Suprapubic skin (tissue), 3 donors: ENCODE data around the gene CALY.

Experiments used
- EP300 ChIP-seq: sonication (generic); formaldehyde crosslinking; IDR thresholded peaks from one replicate; pipeline ENCODE4 v1.6.1; 2017; ENCODE audit warnings: antibody characterized with exemption
- POLR2A ChIP-seq, 2 donors: fragments of 450-650 bp; IDR thresholded peaks; one replicate each; pipeline ENCODE4 v1.6.1; 2017; ENCODE audit warnings: antibody characterized with exemption in 2 of 2, mild to moderate bottlenecking in 2 of 2, moderate library complexity in 2 of 2
- TF ChIP-seq, protein P1 (sequence below), 2 donors: fragments of 200-600 bp in 1 of 2; fragments of 450-650 bp in 1 of 2; sonication (generic) in 1 of 2; IDR thresholded peaks; one replicate each; pipeline ENCODE4 v1.5.1; 2016 to 2019; ENCODE audit warnings: antibody characterized with exemption in 2 of 2, mild to moderate bottlenecking in 1 of 2, moderate library complexity in 1 of 2

DNA sequence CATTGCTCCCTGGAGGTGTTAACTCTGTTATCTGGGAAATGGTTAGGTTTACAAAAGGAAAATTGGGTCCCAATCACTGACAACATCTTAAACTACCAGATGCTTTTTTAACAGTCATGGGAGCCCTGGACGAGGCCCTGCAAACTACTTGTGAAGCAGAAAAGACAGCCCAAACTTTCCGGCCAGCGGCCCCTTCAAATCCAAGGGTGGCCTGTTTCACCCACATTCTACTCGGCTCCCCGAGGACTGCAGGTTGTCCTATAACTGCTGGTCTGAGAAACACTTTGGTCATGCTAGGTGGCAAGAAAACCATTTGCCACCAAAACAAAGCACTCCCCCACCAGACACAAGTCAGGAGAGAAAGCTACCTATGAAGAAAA, 30.6 kb downstream of the CALY start:
- TF ChIP-seq, protein P1, sequence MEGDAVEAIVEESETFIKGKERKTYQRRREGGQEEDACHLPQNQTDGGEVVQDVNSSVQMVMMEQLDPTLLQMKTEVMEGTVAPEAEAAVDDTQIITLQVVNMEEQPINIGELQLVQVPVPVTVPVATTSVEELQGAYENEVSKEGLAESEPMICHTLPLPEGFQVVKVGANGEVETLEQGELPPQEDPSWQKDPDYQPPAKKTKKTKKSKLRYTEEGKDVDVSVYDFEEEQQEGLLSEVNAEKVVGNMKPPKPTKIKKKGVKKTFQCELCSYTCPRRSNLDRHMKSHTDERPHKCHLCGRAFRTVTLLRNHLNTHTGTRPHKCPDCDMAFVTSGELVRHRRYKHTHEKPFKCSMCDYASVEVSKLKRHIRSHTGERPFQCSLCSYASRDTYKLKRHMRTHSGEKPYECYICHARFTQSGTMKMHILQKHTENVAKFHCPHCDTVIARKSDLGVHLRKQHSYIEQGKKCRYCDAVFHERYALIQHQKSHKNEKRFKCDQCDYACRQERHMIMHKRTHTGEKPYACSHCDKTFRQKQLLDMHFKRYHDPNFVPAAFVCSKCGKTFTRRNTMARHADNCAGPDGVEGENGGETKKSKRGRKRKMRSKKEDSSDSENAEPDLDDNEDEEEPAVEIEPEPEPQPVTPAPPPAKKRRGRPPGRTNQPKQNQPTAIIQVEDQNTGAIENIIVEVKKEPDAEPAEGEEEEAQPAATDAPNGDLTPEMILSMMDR (IDR thresholded peaks at IDR 0.05): no peak
- TF ChIP-seq EP300: no peak
- no peak for TF ChIP-seq POLR2A (IDR thresholded peaks at IDR 0.05)
